CD4-positive, alpha-beta T cell treated with Interleukin-21 for 1 hour (primary cell): ENCODE measurements around the gene MCF2L.

Source experiments
- DNase-seq: peaks from one replicate; pipeline ENCODE4 v3.0.0-alpha.2; 2020

The MCF2L gene

GRCh38 chr13:113034451-113035212, 65.6 kb downstream of the MCF2L start:
- DNase-seq: no peak

DNA sequence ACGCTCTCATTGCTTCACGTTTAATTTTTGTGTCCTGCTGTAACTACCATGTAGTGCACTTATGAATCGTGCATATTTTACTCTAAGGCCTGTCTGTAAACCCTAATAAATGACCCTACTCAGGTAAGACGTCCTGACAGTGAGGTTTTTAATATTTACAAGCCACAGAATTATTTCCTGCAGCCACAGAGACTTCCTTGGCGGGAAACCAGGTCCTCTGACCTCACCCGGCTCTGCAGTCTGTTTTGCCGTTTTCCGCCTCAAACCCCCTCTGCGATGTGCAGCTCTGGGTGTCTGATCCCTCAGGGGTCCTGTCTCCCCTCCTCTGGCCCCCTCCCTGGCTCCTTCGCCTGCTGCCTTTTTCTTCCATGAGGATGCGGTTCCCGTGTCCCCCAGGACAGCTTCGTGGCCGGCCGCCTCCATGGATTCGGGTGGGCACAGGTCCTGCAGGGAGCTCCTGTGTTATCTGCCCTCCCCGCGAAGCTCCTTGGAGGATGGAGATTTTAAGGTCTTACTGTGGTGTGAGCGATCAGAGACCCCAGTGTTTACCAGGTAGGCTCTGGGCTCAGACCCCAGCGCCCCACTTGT, 66.3 kb downstream of the MCF2L start:
- DNase-seq: no peak

GRCh38 chr13:113036401-113036800, 67.4 kb downstream of the MCF2L start:
- DNase-seq: no peak

DNA sequence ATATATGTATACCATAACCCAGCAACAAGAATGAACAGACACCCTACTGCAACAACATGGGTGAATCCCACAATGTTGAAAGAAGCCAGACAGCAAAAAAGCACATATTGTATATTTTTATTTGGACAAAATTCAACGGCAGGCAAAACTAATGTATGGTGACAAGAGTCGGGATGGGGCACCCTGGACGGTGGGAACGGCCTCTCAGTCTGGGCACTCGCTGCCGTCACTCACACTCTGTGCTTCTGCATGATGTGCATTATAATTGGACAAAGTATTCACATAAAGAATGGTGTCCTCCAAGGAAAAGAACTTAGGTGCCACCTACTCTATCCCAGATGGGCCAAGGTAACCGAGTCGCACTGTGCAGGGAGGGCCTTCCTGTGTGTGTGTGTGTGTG, 71.0 kb downstream of the MCF2L start:
- DNase-seq: no peak

- DNase-seq: no peak
Measured at GRCh38 chr13:113040597-113041292, 71.7 kb downstream of the MCF2L start.

GRCh38 chr13:113041293-113041690, 72.3 kb downstream of the MCF2L start:
- no peak for DNase-seq

DNA sequence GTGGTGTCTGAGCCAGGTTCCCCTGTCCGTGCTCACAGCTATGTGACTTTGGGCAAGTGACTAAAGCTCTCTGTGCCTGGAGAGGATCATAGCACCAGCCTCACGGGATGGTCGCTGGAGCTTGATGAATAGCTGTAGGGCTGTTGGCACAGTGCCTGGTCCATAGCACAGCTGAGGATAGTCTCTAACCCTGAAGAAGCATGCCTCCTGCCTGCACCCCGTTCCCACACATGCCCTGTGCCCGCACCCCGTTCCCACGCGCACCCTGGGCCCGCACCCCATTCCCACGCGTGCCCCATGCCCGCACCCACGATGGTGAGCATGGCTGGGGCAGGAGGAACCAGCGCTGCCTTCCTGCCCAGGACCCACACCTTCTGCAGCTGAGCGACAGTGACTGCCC, 72.9 kb downstream of the MCF2L start:
- no peak for DNase-seq

- DNase-seq: no peak
Measured at GRCh38 chr13:113042456-113042855, 73.4 kb downstream of the MCF2L start.

- DNase-seq: no peak
Measured at GRCh38 chr13:113043001-113043630, 74.1 kb downstream of the MCF2L start.

DNA sequence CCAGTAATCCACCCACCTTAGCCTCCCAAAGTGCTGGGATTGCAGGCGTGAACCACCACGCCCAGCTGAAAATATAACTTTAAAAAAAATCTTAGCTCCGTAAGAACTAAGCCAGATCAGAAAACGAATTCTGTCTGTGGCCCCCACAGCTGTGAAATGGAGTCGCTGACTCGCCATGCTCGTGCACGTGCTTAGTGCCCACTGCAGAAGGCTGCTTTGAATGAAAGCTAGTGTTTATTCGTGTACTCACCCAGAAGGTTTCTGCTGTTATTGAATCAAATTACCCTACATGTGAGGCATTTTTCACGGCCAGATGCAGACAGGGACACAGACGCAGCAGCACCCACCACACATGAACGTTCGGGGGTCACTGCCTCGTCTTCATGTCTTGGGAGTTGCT, 74.9 kb downstream of the MCF2L start:
- DNase-seq: no peak

DNA sequence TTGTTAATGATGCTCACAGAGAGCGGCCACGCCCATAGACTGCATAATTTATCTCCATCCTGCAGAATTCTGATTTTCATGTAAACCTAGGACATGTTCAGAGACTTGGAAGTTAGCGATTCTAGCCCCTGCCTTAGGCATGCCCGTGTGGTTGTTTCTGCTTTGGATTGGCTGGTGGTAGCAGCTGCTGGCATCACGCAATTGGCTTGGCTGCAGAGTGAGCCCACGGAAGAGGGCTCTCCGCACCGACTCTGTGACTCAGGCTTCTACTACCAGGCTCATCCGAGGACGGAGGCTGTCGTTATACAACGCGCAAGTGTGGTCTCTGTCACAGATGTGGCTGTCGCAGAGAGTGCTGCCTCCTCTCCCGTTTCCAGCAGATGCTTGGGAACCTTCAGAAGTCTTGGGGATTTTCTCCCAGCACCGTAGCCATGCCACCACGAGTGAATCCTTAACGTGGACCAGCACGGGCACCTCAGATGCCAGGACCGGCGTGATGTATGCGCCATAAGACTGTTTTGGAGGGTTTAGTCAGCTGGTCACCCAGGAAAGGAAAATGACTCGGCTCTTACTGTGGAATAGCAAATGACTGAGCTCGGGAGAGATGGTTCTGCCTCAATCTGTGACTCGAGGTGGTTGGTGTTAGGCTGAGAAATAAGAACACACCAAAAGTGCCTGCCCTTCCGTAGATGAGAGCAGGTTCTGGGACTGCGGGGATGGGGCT, 75.5 kb downstream of the MCF2L start:
- DNase-seq: no peak

DNA sequence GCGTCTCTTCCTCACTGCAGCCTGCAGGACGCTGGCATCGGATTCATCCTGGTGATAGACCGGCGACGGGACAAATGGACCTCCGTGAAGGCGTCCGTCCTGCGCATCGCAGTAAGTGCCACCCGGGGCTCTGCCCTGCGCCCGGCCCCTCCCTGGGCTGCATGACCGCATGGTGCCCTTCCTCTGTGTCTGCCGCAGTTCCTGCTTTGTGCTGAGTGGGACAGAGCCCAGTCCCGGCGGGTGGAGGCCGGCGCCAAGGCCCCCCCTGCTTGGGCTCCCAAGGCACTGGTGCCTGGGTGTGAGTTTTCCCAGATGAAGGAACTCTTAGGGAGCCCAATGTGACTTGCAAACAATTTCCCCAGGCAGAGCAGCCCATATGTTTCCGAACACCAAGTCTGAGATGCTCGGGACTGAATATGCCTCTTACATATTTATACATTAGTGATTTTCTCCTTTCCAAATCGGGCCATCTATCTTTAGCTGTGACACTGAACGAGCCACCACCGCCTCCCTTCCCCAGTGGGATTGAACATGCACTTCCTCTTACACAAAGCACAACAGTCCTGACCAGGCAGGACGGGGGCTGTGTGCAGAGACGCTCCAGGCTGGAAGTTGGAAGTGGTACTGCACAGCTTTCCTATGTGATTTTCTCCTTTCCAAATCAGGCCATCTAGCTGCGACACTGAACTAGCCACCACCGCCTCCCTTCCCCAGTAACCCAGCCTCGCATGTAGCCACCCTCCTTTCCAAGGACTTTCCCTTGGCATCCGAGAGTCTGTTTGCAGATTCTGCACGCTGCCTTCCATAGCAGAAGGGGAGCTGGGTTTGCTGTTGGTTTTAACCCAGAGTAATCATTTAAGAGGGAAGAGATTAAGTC, 76.5 kb downstream of the MCF2L start:
- no peak for DNase-seq

DNA sequence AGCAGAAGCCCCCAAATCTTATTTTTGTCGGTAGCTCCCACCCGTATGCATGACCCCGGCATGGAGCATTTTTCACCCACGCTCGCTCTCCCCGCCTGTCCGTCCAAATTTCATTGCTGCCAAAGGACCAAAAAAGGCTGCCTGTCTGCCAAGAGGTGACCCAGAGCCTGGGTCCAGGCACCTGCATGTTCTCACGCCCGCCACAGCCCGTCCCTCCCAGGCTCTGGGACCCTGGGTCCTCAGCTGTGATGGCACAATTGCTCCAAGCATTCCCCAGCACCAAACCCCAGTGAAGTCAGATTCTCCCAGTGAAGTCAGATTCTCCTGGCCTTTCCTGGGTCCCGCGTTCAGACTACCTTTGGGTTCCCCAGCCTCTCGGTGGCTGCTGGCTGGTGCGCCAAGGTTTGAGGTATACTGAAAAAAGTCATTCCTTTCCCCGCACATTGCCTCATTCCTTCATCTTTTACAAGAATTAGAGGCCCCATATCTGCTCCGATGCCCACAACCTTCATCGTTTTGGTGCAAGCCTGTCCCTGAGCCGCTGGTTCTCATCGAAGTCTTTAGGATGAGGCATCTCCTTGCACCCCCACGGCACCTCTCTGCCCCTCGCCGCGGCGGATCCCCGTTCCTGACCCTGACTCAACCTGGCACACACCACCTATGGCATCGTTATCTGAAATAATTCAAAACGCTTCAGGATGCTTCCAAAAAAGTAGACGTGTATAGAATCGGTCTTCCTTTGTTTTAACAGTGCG, 77.3 kb downstream of the MCF2L start:
- no peak for DNase-seq

GRCh38 chr13:113046883-113047244, 77.8 kb downstream of the MCF2L start:
- no peak for DNase-seq

DNA sequence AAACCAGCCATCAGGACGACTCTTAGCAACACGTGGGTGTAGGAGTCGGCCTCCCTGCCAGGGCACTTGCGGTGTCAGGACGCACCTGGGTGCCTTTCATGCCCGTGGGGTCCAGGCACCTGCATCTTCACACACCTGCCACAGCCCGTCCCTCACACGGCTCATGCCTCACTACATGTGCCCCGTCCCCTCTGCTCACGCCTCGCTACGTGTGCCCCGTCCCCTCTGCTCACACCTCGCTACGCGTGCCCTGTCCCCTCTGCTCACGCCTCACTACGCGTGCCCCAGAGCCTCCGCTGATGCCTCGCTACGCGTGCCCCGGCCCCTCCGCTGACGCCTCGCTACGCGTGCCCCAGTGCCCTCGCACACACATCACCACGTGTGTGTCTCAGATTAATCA, 78.6 kb downstream of the MCF2L start:
- DNase-seq: no peak

DNA sequence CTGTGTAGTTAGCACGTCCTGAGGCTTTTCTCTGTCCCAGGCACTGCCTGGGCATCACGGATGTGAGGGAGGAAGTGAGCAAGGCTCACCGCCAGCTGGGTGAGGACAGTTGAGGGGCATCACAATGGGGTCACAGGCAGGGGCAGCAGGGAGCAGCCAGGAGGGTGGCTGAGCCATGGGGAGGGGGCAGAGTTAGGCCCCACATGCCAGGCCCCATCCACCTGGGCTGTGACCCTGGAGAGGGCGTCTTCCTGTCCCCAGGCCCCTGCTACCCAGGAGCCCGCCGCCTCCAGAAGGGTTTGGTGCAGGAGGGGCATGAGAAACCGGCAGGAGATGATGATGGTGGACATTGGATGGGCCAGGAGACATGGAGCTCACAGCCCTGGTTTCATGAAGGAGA, 79.8 kb downstream of the MCF2L start:
- DNase-seq: no peak

GRCh38 chr13:113049521-113049941, 80.5 kb downstream of the MCF2L start:
- DNase-seq: no peak

GRCh38 chr13:113049981-113050380, 81.0 kb downstream of the MCF2L start:
- DNase-seq: no peak

DNA sequence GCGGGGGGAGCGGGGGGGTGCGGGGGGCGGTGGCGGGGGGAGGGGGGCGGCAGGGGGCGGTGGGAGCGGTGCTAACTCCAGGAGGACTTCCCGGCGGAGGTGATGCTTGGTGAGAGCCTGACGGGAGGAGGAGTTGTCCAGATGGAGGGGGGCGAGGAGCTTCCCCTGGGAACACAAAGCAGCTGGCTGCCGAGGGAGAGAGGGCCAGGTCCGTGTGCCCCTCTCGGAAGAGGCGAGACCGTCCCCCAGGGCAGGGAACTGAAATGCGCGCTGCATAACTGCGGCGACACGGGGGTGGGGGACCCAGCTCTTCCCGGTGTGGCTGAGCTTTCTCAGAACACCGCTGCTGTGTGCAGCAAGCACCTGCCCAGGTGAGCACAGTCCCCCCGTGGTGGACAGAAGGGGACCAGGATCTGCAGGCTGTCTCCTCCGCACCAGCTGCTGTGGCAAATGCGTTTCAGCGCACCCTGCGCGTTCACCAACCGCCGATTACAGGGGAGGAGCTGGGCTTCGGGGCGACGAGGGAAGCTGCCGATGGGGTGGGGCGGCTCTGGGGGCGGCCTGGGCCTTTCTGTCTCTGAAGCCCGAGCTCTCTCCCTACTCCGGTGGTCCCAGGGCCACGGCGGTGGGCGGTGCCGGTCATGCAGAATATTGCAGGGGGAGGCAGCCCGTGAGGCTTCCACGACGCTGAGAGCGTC, 81.9 kb downstream of the MCF2L start:
- DNase-seq: no peak

DNA sequence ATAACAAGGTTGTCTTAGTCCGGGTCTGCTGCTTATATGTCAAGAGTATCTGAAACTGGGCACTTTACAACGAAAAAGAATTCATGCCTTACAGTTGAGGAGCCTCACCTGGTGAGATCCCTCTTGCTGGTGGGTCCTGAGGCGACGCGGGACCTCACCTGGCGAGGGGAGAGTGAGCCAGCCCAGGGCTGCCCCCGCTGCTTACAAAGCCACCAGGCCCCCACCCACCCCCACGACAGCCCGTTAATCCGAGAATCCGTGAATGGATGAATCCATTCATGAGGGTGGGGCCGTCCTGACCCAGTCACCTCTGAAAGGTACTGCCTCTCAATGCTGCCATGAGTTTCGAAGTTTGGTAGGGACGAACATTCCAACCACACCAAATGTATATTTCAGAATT, 82.6 kb downstream of the MCF2L start:
- DNase-seq: no peak

GRCh38 chr13:113052206-113052605, 83.2 kb downstream of the MCF2L start:
- DNase-seq: no peak
